Skin of body (tissue), 2 donors: ENCODE measurements around the gene SV2B. TPM values are rescaled to one million over a fixed set of nuclear protein-coding genes. Genes with fewer than 3 reads are reported as not detected.
"Not testable (repeated sequence)": the region's sequence is repeated elsewhere in the genome, so short reads cannot be mapped to it uniquely, and the experiment has no call there.

Source experiments
- DNase-seq: peaks from one replicate; lab custom pipeline; 2025; lab: John Stamatoyannopoulos, UW
- total RNA-seq: library from RNA; depleted of rRNA; stranded (reverse); fragments of >200 nt; gene quantifications from one replicate; pipeline ENCODE4 v1.2.3, GENCODE V29; 2014

Gene SV2B
- 1.5 TPM for total RNA-seq

- no peak for DNase-seq
Measured at GRCh38 chr15:91099995-91100813, at the start of gene SV2B. SV2B (plus strand) TSS chr15:91100257; CDS start chr15:91226264, 126,007 bp downstream.

- DNase-seq, result no peak
Measured at GRCh38 chr15:91051248-91051647, 48.8 kb upstream of the SV2B start.

GRCh38 chr15:91054816-91055215 is 45.2 kb upstream of the SV2B start:
- DNase-seq, result no peak

GRCh38 chr15:91055548-91056331 is 44.3 kb upstream of the SV2B start:
- DNase-seq, result no peak

- no peak for DNase-seq
Measured at GRCh38 chr15:91061230-91061629, 38.8 kb upstream of the SV2B start.

GRCh38 chr15:91061997-91062396 is 38.1 kb upstream of the SV2B start:
- no peak for DNase-seq

- no peak for DNase-seq
Measured at GRCh38 chr15:91065505-91065904, 34.6 kb upstream of the SV2B start.

GRCh38 chr15:91067036-91067435 is 33.0 kb upstream of the SV2B start:
- no peak for DNase-seq

- no peak for DNase-seq
Measured at GRCh38 chr15:91068436-91068835, 31.6 kb upstream of the SV2B start.

GRCh38 chr15:91068966-91069365 is 31.1 kb upstream of the SV2B start:
- no peak for DNase-seq

GRCh38 chr15:91070872-91071271 is 29.2 kb upstream of the SV2B start:
- DNase-seq, result no peak

- no peak for DNase-seq
Measured at GRCh38 chr15:91072161-91072560, 27.9 kb upstream of the SV2B start.

- DNase-seq, result no peak
Measured at GRCh38 chr15:91073077-91073476, 27.0 kb upstream of the SV2B start.

- DNase-seq, result no peak
Measured at GRCh38 chr15:91073768-91074167, 26.3 kb upstream of the SV2B start.

- no peak for DNase-seq
Measured at GRCh38 chr15:91075739-91076138, 24.3 kb upstream of the SV2B start.

GRCh38 chr15:91077029-91077428 is 23.0 kb upstream of the SV2B start:
- no peak for DNase-seq

- DNase-seq, result not testable (repeated sequence)
Measured at GRCh38 chr15:91093866-91094265, 6.2 kb upstream of the SV2B start.

- no peak for DNase-seq
Measured at GRCh38 chr15:91098451-91098850, 1.6 kb upstream of the SV2B start.

GRCh38 chr15:91099616-91099994 is 452 bp upstream of the SV2B start:
- no peak for DNase-seq

- DNase-seq, result no peak
Measured at GRCh38 chr15:91100814-91101607, 954 bp downstream of the SV2B start.

- DNase-seq, result no peak
Measured at GRCh38 chr15:91101608-91101920, 1.5 kb downstream of the SV2B start.
